NCI-H2196 (cell line): Measurements from ENCODE around the gene DHRS7.

ENCODE experiments used
- DNase-seq: peaks from one replicate; lab custom pipeline; 2025; ENCODE audit not compliant: unreplicated experiment; lab: John Stamatoyannopoulos, UW

Gene DHRS7

DNA sequence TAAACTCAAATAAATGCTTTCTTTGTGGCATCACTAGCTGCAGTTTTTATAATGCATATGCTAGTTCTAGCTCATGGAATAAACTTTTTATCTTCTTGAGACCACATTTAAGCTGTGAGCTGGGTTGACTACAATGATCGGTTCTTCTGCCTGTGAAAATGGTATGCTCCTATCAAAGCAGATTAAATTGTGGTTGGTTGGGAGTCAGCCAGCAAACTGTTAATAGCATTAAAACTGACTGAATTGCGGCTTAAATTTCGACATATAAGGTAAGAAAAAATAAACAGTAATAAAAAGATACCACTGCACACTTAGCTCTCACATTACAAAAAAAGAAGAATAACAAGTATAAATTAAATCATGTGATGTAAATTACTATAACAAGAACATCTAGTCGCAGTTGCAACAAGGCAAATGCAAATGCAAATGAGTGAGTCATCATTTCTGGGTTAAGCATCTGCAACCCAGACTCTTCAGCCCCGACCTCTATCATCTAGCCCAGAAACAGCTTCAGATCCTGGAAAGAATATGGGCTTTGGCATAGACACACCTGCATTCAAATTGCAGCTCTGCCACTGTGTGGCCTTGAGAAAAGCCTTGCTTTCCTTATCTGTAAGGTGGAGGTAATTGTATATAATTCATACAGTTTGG lies 19.8 kb upstream of the DHRS7 start:
- peak; percentile 63 for DNase-seq

DNA sequence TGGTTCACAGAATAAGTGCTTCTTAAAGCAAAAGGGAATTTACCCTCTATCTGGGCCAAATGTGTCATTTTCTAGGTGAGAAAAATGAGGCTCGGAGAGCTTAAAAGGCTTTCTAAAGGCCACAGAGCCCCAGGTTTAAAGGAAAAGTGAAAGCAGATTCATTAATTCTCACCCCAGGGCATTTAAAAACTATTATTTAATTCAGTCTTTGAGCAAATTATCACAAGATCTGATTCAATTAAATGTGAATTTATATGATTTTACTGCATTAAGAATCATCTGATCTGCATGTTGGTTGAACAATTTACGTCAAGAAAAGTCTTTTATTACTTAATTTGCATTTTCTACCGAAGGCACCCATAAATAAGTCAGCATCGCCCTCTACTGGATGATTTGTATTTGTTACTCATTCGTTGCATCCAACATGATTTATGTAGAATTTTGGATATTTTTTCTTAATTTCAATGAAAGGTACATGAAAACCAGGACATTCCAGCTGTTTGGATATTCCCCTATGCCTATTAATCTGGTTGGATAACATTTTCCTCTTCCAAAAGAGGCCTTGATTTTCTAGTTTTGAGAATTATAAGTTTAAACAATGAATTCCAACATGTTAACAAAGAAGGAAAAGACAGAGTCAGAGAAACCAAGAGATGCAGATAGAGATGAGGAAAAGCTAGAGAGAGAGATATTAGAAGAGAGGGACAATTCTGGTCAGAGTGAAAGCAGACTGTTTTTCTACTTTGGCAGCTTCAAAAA lies 19.1 kb upstream of the DHRS7 start:
- DNase-seq = peak; percentile 84

DNA sequence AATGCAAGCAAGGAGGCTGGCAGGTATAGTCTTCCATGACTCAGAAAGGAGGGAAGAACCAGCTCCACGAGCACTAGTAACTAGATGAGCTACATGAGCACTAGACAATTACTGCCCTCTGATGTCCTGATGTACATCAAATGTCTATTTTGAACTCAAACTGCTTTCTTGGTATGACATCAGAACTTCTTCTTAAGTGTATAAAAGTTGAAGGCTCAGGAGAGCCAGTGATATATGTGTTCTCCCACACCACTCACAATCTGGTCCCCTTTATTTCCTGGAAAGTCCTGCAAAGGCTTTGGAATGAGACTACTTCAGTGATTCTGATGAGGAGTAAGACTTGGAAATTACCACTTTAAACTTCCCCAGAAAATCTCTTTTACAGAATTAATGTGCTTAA lies 18.5 kb upstream of the DHRS7 start:
- DNase-seq = peak; percentile 31

DNA sequence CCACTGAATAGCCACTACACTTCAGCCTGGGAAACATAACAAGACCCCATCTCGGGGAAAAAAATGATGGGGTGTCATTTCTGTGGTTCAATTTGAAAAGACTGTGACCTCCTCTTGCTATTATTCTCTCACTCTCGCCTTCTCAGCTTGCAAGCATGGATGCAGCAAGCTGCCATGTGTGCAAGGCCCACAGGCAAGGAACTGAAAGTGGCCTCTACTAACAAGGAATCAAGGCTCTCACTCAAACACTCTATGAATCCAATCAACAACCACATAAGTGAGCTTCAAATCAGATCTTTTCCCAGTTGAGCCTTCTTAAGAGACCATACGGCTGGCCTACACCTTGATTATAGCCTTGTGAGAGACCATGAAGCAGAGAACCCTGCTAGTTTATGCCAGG lies 17.9 kb upstream of the DHRS7 start:
- no peak for DNase-seq

DNA sequence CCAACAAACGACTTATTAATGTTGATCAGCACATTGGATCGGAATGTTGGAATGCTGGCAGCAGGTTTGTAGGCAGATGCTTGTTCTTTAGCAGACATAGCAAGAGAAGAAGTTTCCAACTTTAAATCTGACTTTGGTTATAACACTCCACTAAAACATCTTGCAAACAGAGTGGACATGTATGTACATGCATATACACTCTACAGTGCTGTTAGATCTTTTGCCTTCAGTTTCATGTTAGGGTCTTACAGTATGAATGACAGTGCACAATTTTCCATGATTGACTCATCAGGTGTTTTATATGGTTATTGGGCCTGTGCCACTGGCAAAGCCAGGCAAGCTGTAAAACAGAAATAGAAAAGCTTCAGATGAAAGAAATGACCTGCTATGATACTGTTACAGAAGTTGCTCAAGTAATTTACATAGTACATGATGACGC lies 14.3 kb upstream of the DHRS7 start:
- DNase-seq = no peak

DNA sequence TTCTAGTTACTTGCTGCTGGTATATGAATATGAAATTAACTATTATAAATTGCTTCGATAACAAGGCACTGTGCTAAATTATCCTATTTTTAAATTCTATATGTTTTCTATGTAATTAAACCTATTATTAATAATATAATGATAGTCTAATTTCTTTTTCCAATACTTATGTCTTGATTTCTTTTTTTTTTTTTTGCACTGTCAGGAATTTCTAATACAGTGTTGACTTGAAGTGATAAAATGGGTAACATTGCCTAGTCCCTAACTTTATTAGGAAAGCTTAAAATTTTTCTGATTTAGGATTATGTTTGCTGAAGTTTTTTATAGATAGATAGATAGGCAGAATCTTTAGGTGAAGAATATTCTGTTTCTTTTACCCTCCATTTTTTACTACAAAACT lies 13.6 kb upstream of the DHRS7 start:
- no peak for DNase-seq

DNA sequence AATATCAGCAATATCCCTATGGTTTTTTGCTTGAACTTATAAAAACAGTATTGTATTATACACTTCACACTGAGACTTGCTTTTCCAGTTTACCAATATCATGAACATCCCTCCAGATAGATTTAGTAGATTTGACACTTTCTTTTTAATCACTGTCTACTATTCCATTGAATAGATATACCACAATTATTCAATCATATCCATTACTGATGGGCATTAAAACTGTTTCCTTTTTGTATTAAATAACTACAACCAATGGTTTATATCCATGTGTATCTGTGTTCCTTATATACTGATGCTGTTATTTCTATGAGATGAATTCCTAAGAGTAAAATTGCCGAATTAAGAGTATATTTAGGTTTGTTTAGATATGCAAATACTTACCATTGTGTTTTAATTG lies 13.0 kb upstream of the DHRS7 start:
- no peak for DNase-seq

DNA sequence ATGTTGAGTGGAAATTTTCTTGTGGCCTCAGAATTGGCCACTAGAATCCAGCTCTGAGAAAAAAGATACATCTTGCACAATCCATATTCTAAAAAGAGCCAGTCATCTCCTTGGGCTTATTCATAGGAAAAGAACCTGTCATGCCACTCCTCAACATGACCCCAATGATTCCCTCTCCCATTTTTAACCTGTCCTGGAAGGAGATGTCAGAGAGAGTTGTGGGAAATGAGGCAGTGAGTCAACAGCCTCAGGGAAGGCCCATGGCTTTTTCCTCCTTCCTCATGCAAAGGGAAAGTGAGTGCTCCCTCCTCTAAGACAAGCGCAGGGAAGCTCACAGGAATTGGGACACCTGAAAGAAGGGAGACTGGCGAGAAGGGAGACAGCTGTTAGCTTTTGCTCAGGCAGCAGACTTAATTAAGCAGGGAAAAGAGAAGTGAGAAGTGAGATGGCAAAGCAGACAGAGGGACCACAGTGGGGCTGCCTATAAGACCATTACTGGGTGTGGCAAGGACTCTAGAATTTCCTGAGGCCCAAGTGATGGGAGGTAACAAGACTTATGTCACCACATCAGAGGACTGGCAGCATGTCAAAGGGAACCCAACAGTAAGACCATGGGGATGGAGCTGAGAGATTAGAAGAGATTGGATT lies 10.2 kb upstream of the DHRS7 start:
- no peak for DNase-seq

DNA sequence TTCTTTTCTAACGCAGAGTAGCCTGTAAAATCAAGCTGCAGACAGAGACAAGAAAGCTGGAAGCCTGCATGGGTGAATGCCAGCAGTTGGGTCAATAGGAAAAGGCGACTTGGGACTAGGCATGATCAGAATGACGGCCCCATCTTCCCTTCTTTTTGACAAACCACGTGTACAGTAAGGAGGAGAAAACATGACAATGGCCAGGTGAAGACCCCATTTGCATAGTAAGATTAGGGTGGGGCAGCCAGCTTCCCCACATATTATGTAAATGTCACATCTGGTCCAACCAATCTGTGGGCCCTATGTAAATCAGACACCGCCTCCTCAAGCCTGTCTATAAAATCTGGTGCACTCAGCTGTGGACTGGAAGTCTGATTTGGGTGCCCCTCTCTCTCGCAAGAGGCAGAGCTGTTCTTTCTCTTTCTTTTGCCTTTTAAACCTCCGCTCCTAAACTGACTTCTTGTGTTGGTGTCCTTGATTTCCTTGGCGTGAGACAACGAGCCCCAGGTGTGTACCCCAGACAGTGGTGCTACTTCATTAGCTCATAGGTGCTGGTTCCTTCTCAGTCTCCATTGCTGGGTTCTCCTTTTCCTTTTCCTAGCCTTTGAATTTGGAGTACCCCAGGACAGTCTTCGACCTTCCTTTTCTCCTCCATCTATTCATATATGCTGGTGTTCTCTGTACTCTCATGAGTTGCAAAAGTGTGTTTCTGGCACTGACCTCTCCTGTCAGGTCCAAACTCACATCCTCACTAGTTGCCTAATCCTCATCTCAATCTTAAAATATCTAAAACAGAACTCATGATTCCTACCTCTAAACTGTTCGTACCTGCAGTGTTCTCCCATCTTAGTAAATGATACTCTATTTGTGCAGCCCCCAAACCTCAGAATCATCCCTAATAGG lies 9.4 kb upstream of the DHRS7 start:
- no peak for DNase-seq

DNA sequence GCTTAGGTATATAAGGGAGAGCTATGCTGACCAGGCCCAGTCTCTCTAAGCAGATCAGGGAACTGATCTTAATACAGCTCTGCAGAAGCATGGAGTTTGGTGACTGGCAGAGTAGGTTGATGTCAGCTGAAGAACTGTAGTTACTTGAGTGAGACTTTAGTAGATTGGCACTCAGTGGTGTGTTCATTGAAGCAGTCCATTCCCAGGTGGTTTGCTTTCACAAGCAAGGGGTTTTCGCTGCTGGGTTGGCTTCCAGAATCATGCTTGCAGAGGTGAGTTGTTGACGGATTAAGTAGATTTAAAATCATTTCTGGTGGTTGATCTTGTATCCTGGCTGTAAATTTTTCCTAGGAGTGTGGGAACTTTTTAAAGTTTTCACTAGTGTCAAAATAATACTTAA lies 6.5 kb upstream of the DHRS7 start:
- DNase-seq = no peak

DNA sequence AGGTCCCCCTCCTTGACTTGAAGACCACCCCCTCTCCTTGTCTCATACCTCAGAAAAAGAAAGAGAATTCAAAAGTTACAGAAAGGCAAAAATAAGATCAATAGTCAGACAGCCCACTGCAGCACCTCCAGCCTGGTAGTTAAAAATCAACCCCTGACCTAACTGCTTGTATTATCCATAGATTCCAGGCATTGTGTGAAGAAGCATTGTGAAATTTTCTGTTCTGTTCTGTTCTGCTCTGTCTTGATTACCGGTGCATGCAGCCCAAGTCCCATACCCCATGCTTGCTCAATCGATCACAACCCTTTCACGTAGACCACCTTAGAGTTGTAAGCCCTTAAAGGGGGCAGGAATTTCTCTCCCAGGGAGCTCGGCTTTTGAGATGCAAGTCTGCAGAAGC lies 5.8 kb upstream of the DHRS7 start:
- no peak for DNase-seq

DNA sequence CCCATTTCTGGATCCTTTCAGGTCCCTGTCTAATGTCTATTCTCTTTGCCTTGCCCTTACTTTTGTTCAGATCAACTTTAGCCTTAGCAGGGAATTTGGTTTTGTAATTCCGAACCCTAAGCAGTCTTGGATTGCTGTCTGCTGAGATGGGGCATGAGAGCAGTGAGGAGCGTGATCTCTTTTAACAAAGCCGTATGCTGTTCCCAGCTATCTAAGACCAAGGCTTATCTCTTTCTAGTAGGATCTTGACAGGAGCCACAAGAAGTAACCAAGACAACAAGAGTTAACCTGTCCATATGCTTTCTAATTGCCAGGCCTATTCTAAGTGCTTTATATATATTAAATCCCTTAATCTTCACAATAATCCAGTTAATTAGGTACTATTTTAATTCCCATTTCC lies 4.5 kb upstream of the DHRS7 start:
- no peak for DNase-seq

DNA sequence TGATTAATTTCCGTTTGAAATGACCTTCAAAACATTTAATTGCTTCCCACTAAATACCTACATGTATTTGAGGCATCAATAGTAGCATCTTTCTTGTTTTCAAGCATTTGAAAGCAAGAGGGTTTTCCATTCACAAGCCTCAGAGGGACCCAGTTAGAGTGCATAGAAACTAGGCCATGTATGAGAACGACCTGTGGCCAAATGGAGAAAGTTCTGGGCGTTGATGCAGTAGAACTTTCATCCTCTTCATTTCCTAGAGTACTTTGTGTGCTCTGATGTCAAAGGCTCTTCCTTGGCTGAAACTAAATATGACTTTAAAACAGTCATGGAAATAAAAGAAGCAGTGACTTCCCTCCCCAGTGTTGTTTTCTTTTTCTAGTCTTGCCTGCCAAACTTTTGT lies 944 bp upstream of the DHRS7 start:
- DNase-seq = no peak

DNA sequence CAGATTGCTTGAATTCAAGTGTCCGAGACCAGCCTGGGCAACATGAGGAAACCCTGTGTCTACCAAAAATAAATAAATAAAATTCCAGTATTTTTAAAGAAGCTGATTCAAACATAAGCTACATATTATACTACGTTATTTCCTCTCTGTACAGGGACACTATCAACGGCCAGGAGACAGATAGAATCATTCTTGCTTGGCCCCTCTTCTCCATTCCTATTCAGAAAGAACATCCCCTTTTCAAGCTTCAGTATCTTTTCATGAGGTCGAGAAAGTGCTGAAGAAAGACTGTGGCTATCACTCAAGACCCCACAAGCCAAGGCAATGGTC lies 314 bp upstream of the DHRS7 start:
- DNase-seq = no peak

DNA sequence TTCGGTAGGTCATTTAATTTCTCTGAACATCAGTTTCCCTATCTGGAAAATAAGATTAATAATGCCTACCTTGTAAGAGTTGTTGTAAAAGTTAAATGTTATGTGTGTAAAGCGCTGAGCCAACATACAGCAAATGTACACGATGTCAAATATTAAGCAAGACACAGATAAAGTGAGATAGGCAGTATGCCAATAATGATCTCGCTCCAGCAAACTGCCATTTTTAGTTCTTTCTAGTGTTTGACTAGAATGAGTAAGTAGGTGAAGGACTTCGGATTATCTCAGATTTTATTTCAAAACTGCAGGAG lies 840 bp downstream of the DHRS7 start:
- DNase-seq = no peak

DNA sequence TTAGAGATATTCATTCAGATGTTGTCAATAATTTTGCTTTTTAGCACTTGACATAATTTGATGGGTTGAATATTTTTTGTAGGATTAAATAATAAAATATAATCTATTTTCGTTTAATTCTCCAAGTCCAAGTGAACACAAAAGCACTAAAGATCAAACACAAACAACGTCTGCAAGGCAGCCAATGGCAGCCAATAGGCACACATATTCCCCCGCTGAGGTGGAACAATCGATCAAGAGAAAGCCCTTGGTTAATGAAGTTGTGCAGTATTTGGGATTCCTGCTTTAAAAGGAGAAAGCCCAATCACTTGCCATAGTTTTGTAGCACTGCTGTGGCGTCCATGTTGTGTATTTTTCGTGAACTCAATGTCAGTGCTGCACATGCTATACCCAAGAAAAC lies 1.5 kb downstream of the DHRS7 start:
- peak; percentile 19 for DNase-seq

DNA sequence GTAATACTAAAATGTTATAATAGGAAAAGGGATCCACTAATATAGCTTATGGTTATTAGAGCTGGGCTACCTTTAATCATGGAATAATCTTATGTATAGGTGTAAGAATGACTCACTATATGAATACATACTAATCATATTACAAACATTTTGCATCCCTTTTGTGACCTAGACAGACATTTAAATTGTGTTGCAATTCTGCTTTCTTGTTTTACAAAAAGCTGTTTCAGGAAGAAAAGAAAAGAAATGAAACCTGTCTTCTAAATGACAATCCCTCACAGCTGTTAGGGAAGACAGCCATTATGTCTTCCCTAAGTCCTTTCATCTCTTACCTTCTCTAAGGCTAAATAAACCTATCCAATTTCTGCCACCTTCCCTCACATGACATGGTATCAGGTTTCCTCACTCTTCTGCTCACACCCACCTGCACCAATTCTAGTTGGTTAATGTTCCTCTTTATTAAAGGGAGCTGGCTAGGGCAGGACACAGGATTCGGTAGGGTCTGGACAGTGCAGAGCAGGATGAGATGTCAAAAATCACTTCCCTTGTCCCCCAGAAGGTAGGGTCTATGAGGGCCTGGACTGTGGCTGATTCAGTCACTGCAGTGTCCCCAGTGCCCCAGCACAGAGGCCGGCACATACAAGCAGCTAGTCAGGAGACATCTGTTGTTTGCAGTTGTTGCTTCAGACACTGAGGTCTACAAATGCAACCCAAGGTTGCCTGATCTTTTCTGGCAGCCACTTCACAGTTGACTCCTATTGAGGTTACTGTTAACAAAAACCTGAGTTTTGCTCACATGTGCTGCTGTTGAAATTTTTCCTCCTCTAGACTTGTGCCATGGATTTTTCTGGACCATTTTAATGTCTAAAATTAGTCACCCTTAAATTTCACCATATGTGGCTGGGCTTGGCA lies 3.7 kb downstream of the DHRS7 start:
- DNase-seq = peak; percentile 49

DNA sequence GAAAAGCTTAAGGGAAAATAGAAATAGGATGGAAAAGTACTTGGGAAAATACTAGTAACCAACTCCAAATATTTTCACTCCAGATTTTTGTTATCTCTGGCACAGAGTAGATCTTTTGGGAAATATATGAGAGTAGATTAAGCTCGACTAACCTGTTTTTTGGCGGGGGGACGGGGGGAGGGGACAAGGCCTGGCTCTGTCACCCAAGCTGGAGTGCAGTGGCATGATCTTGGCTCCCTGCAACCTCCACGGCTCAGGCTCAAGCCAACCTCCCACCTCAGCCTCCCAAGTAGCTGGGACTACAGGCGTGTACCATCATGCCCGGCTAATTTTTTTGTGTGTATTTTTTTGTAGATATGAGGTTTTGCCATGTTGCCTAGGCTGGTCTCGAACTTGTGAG lies 4.8 kb downstream of the DHRS7 start:
- DNase-seq = no peak

DNA sequence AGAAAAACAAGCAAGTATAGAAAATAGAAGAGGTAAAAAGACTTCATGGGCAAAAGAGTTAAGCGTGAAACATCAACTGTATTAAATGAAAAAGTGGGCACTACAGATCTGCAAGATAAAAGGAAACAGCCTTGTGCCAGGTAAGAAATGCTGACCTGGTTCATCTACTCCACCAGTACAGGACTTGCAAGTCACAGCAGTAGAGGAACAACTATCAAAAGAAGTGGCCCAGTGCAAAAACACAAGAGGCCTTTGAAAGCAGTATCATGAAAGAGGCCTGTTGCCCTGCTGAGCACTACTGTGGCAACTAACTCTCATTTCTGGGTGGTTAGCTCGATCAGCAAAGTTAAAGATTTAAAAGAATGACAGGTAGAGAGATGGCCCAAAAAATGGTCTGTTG lies 10.5 kb downstream of the DHRS7 start:
- no peak for DNase-seq

DNA sequence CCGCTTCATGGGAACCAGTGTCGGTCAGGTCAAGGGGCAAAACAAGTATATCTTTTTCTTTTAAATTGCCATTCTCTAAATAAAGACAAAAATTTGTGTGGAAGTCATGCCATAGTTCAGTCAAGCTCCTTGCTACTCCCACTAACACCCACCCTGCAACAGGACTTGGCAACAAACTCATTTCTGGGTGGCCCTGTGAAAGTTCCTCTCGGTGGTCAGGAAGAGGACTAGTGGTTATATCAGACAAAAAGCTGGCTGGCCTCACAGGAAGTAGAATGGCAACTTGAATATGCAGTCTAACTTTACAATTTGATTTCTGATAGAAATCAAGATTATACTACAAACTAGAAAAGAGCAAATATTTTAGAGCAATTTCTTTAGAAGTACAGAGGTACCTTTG lies 11.2 kb downstream of the DHRS7 start:
- DNase-seq = no peak

DNA sequence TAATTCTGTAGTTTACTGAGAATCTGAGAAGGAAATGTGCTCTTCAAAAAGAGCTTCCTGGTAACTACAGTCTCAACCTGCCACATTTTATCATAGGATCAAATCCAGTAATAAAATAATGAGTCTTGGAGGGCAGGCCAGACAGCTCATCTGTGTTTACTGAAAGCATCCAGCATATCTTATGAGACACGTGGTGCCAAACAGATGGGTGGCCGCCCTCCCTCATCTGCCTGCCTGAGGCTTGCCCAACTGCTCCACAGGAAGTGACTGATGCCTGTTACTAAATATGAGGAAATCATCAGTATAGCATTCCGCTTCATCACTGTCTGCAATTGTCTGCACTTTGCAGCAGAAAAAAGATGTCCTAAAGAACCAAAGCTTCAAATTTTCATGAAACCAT lies 13.5 kb downstream of the DHRS7 start:
- peak; percentile 77 for DNase-seq
